HUES64 (cell line): ENCODE results near the gene ARMC9.

Experiments used
- H3K27ac ChIP-seq: 2 replicates; pipeline ENCODE4 v1.7.0; 2013; ENCODE audit warnings: low read depth, low read length, inconsistent platforms
- H3K27me3 ChIP-seq: 2 replicates; pipeline ENCODE4 v1.6.1; 2013; ENCODE audit warnings: mild to moderate bottlenecking, low read length; ENCODE audit not compliant: insufficient read depth
- H3K36me3 ChIP-seq: 2 replicates; pipeline ENCODE4 v1.6.1; 2013; ENCODE audit warnings: mild to moderate bottlenecking, low read length; ENCODE audit not compliant: insufficient read depth
- H3K4me1 ChIP-seq: 2 replicates; pipeline ENCODE4 v1.6.1; 2013; ENCODE audit warnings: mild to moderate bottlenecking, low read length, moderate library complexity; ENCODE audit not compliant: insufficient read depth
- H3K4me3 ChIP-seq: 2 replicates; pipeline ENCODE4 v1.5.1; 2013; ENCODE audit warnings: mild to moderate bottlenecking, low read length, moderate library complexity
- H3K9ac ChIP-seq: 2 replicates; pipeline ENCODE4 v1.6.1; 2013; ENCODE audit warnings: mild to moderate bottlenecking, low read depth, low read length
- H3K9me3 ChIP-seq: 2 replicates; pipeline ENCODE4 v1.6.1; 2013; ENCODE audit warnings: low read depth, low read length; ENCODE audit not compliant: insufficient read depth
- WGBS: fragments of 150-250, 120-280 bp; methylation state at CpG from one replicate; pipeline ENCODE4 v1.1.7; 2013; ENCODE audit warnings: missing lambda C conversion rate; 5-methylcytosine and 5-hydroxymethylcytosine counted together

Gene ARMC9

GRCh38 chr2:231421051-231421580, 222.7 kb downstream of the ARMC9 start:
- H3K36me3 ChIP-seq = no peaks in the 10 kb centered on the region

DNA sequence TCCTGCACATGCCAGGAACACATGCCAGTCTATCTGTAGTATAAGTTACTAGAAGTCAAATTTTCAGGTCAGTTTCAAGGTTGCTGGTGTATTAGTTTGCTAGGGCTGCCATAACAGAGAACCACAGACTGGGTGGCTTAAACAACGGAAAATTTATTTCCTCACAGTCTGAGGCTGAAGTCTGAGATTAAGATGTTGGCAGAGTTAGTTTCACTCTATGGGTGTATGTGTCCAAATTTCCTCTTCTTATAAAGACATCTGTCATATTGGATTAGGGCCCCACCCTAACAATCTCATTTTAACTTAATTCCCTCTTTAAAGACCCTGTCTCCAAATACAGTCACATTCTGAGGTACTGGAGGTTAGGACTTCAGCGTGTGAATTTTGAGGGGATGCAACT, 223.6 kb downstream of the ARMC9 start:
- Histone ChIP-seq H3K36me3 (no peaks in the 10 kb centered on the region), H3K9me3 (no peaks in the 10 kb centered on the region), H3K4me3 (no peak overlapping the region), H3K4me1 (peaks cover 6% of the 10 kb centered on the region), H3K27ac (no peak overlapping the region), H3K9ac (no peak overlapping the region), H3K27me3 (no peaks in the 10 kb centered on the region)
- 96% methylated on average over 2 of the region's 2 CpGs for WGBS

More at GRCh38 chr2:231421051-231421580, 222.7 kb downstream of the ARMC9 start:
- Histone ChIP-seq H3K27me3 (no peaks in the 10 kb centered on the region), H3K27ac (no peak overlapping the region), H3K9me3 (no peaks in the 10 kb centered on the region), H3K4me3 (no peak overlapping the region), H3K4me1 (peaks cover 6% of the 10 kb centered on the region), H3K9ac (no peak overlapping the region)
- WGBS = 88% methylated on average over 9 of the region's 9 CpGs

GRCh38 chr2:231423176-231423575, 224.7 kb downstream of the ARMC9 start:
- H3K4me1 ChIP-seq = peaks cover 6% of the 10 kb centered on the region

More at GRCh38 chr2:231423176-231423575, 224.7 kb downstream of the ARMC9 start:
- Histone ChIP-seq H3K36me3 (no peaks in the 10 kb centered on the region), H3K9me3 (no peaks in the 10 kb centered on the region), H3K9ac (no peak overlapping the region), H3K27ac (no peak overlapping the region), H3K27me3 (no peaks in the 10 kb centered on the region), H3K4me3 (no peak overlapping the region)
- 95% methylated on average over 10 of the region's 10 CpGs for WGBS
